Ishikawa (cell line): ENCODE results near the gene ZNF485.

Experiments
- CEBPB ChIP-seq: IDR thresholded peaks from 2 replicates; pipeline ENCODE4 v1.6.1; 2012
- CREB1 ChIP-seq: IDR thresholded peaks from 2 replicates; pipeline ENCODE4 v1.6.1; 2012; ENCODE audit warnings: low read depth
- EGR1 ChIP-seq: IDR thresholded peaks from 2 replicates; pipeline ENCODE4 v1.6.1; 2012
- EP300 ChIP-seq: IDR thresholded peaks from 2 replicates; pipeline ENCODE4 v1.6.1; 2012; ENCODE audit warnings: borderline replicate concordance
- FOXM1 ChIP-seq: IDR thresholded peaks from 2 replicates; pipeline ENCODE4 v1.6.1; 2012; ENCODE audit warnings: low read depth, borderline replicate concordance
- MAX ChIP-seq: IDR thresholded peaks from 2 replicates; pipeline ENCODE4 v1.6.1; 2012
- NFIC ChIP-seq: IDR thresholded peaks from 2 replicates; pipeline ENCODE4 v1.6.1; 2012
- RAD21 ChIP-seq: IDR thresholded peaks from 2 replicates; pipeline ENCODE4 v1.6.1; 2012; ENCODE audit warnings: low read depth
- REST ChIP-seq: IDR thresholded peaks from 2 replicates; pipeline ENCODE4 v1.6.1; 2012; ENCODE audit warnings: low read depth, mild to moderate bottlenecking
- TAF1 ChIP-seq: IDR thresholded peaks from 2 replicates; pipeline ENCODE4 v1.6.1; 2012; ENCODE audit warnings: low read depth, mild to moderate bottlenecking
- TCF12 ChIP-seq: IDR thresholded peaks from 2 replicates; pipeline ENCODE4 v1.6.1; 2012; ENCODE audit warnings: low read depth
- TEAD4 ChIP-seq: IDR thresholded peaks from 2 replicates; pipeline ENCODE4 v1.6.1; 2012
- YY1 ChIP-seq: IDR thresholded peaks from 2 replicates; pipeline ENCODE4 v1.6.1; 2012; ENCODE audit warnings: low read depth
- ZBTB7A ChIP-seq: IDR thresholded peaks from 2 replicates; pipeline ENCODE4 v1.6.1; 2012; ENCODE audit warnings: low read depth
- TF ChIP-seq, protein P1 (sequence below): IDR thresholded peaks from 2 replicates; pipeline ENCODE4 v1.6.1; 2012

ZNF485 gene

GRCh38 chr10:43605850-43606322 lies 352 bp upstream of the ZNF485 start:
- TF ChIP-seq TEAD4 (no peak), CREB1 (no peak), NFIC (no peak), EP300 (no peak), ZBTB7A (no peak), MAX (no peak), TAF1 (no peak), RAD21 (no peak), FOXM1 (no peak), EGR1 (no peak)
- TF ChIP-seq, protein P1, sequence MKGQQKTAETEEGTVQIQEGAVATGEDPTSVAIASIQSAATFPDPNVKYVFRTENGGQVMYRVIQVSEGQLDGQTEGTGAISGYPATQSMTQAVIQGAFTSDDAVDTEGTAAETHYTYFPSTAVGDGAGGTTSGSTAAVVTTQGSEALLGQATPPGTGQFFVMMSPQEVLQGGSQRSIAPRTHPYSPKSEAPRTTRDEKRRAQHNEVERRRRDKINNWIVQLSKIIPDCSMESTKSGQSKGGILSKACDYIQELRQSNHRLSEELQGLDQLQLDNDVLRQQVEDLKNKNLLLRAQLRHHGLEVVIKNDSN: no peak

GRCh38 chr10:43607199-43607573 lies 948 bp downstream of the ZNF485 start:
- no peak for TF ChIP-seq FOXM1
- no peak for TF ChIP-seq CREB1
- no peak for TF ChIP-seq RAD21
- no peak for TF ChIP-seq NFIC
- TF ChIP-seq, protein P1: no peak
- no peak for TF ChIP-seq TAF1
- TF ChIP-seq TEAD4: no peak
- TF ChIP-seq ZBTB7A: no peak
- TF ChIP-seq EP300: no peak
- TF ChIP-seq REST: no peak
- no peak for TF ChIP-seq YY1
- no peak for TF ChIP-seq TCF12
- TF ChIP-seq CEBPB: no peak
- TF ChIP-seq EGR1: no peak
- no peak for TF ChIP-seq MAX

GRCh38 chr10:43610636-43611035 lies 4.4 kb downstream of the ZNF485 start:
- no peak for TF ChIP-seq CREB1
- TF ChIP-seq FOXM1: no peak
- no peak for TF ChIP-seq MAX
- TF ChIP-seq TCF12: no peak
- TF ChIP-seq RAD21: no peak
- no peak for TF ChIP-seq EP300
- TF ChIP-seq CEBPB: no peak
- TF ChIP-seq TAF1: no peak
- TF ChIP-seq, protein P1: no peak
- no peak for TF ChIP-seq EGR1

DNA sequence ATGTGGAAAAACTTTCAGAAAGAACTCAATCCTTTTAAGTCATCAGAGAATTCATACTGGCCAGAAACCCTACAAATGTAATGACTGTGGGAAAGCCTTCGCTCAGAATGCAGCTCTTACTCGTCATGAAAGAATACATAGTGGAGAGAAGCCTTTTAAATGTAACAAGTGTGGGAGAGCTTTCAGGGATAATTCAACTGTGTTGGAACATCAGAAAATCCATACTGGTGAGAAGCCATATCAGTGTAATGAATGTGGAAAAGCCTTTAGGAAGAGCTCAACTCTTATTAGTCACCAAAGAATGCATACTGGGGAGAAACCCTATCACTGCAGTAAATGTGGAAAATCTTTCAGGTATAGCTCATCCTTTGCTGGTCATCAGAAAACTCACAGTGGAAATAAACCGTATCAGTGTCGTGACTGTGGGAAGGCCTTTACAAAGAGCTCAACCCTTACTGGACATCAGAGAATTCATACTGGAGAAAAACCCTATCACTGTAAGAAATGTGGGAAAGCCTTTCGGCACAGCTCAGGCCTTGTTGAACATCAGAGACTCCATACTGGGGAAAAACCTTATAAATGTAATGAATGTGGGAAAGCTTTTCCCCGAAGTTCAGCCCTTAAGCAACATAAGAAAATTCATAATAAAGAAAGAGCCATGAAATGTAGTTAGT lies 10.6 kb downstream of the ZNF485 start:
- TF ChIP-seq TAF1 (no peak), CEBPB (no peak), CREB1 (no peak), TCF12 (no peak), EGR1 (no peak), REST (no peak), NFIC (no peak), FOXM1 (no peak), MAX (no peak), TEAD4 (no peak), ZBTB7A (no peak), YY1 (no peak), RAD21 (no peak), EP300 (no peak)
- TF ChIP-seq, protein P1: no peak
